ENCODE measurements around the gene FNIP2.

- TF ChIP-seq POLR2A (IDR thresholded peaks at IDR 0.05) (no peak), CTCF (IDR thresholded peaks at IDR 0.05) (no peak)
These were observed 179.2 kb downstream of the FNIP2 start for GRCh38 chr4:158948071-158948470.

Data from testis (tissue), 2 donors.